Ishikawa (cell line): ENCODE measurements around the gene AGAP2.

Experiments used
- CEBPB ChIP-seq: IDR thresholded peaks from 2 replicates; pipeline ENCODE4 v1.6.1; 2012
- CREB1 ChIP-seq: IDR thresholded peaks from 2 replicates; pipeline ENCODE4 v1.6.1; 2012; ENCODE audit warnings: low read depth
- EGR1 ChIP-seq: IDR thresholded peaks from 2 replicates; pipeline ENCODE4 v1.6.1; 2012
- EP300 ChIP-seq: IDR thresholded peaks from 2 replicates; pipeline ENCODE4 v1.6.1; 2012; ENCODE audit warnings: borderline replicate concordance
- FOXM1 ChIP-seq: IDR thresholded peaks from 2 replicates; pipeline ENCODE4 v1.6.1; 2012; ENCODE audit warnings: low read depth, borderline replicate concordance
- MAX ChIP-seq: IDR thresholded peaks from 2 replicates; pipeline ENCODE4 v1.6.1; 2012
- NFIC ChIP-seq: IDR thresholded peaks from 2 replicates; pipeline ENCODE4 v1.6.1; 2012
- RAD21 ChIP-seq: IDR thresholded peaks from 2 replicates; pipeline ENCODE4 v1.6.1; 2012; ENCODE audit warnings: low read depth
- TAF1 ChIP-seq: IDR thresholded peaks from 2 replicates; pipeline ENCODE4 v1.6.1; 2012; ENCODE audit warnings: low read depth, mild to moderate bottlenecking
- TCF12 ChIP-seq: IDR thresholded peaks from 2 replicates; pipeline ENCODE4 v1.6.1; 2012; ENCODE audit warnings: low read depth
- TEAD4 ChIP-seq: IDR thresholded peaks from 2 replicates; pipeline ENCODE4 v1.6.1; 2012
- YY1 ChIP-seq: IDR thresholded peaks from 2 replicates; pipeline ENCODE4 v1.6.1; 2012; ENCODE audit warnings: low read depth
- ZBTB7A ChIP-seq: IDR thresholded peaks from 2 replicates; pipeline ENCODE4 v1.6.1; 2012; ENCODE audit warnings: low read depth
- TF ChIP-seq, protein P1 (sequence below): IDR thresholded peaks from 2 replicates; pipeline ENCODE4 v1.6.1; 2012
- TF ChIP-seq, protein P2 (sequence below): IDR thresholded peaks from 2 replicates; pipeline ENCODE4 v1.6.1; 2012; ENCODE audit warnings: low read depth, mild to moderate bottlenecking

Gene AGAP2

GRCh38 chr12:57738661-57739237 is at the start of gene AGAP2:
Gene AGAP2, minus strand, starts transcription at chr12:57738742. Its CDS starts 496 bp downstream, at chr12:57738246.
- TF ChIP-seq MAX, result no peak
- peak; percentile 59 for TF ChIP-seq YY1

DNA sequence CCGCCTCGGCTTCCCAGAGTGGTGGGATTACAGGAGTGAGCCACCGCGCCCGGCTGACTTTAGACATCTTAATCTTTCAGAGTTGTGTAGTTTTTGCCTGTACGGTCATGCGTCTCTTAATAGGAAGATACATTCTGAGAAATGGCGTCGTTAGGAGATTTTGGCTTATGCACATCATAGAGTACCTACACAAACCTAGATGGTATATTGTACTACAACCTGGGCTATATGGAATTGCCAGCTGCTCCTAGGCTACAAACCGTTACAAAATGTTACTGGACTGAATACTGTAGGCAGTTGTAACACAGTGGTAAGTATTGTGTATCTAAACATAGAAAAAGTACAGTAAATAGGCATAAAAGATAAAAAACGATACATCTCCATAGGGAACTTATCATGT is 45.3 kb upstream of the AGAP2 start:
- TF ChIP-seq MAX (no peak), NFIC (no peak), TEAD4 (no peak), CREB1 (no peak), FOXM1 (no peak), EGR1 (no peak), YY1 (no peak), ZBTB7A (no peak), TCF12 (no peak), CEBPB (no peak), TAF1 (no peak), EP300 (no peak), RAD21 (no peak)
- TF ChIP-seq, protein P1, sequence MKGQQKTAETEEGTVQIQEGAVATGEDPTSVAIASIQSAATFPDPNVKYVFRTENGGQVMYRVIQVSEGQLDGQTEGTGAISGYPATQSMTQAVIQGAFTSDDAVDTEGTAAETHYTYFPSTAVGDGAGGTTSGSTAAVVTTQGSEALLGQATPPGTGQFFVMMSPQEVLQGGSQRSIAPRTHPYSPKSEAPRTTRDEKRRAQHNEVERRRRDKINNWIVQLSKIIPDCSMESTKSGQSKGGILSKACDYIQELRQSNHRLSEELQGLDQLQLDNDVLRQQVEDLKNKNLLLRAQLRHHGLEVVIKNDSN, result no peak
- TF ChIP-seq, protein P2, sequence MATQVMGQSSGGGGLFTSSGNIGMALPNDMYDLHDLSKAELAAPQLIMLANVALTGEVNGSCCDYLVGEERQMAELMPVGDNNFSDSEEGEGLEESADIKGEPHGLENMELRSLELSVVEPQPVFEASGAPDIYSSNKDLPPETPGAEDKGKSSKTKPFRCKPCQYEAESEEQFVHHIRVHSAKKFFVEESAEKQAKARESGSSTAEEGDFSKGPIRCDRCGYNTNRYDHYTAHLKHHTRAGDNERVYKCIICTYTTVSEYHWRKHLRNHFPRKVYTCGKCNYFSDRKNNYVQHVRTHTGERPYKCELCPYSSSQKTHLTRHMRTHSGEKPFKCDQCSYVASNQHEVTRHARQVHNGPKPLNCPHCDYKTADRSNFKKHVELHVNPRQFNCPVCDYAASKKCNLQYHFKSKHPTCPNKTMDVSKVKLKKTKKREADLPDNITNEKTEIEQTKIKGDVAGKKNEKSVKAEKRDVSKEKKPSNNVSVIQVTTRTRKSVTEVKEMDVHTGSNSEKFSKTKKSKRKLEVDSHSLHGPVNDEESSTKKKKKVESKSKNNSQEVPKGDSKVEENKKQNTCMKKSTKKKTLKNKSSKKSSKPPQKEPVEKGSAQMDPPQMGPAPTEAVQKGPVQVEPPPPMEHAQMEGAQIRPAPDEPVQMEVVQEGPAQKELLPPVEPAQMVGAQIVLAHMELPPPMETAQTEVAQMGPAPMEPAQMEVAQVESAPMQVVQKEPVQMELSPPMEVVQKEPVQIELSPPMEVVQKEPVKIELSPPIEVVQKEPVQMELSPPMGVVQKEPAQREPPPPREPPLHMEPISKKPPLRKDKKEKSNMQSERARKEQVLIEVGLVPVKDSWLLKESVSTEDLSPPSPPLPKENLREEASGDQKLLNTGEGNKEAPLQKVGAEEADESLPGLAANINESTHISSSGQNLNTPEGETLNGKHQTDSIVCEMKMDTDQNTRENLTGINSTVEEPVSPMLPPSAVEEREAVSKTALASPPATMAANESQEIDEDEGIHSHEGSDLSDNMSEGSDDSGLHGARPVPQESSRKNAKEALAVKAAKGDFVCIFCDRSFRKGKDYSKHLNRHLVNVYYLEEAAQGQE, result no peak

GRCh38 chr12:57783466-57783801 is 44.9 kb upstream of the AGAP2 start:
- TF ChIP-seq ZBTB7A, result no peak
- TF ChIP-seq, protein P2, result no peak

- TF ChIP-seq YY1, result peak; percentile 83; the same call in 1 of the 2 replicates
- TF ChIP-seq EP300, result peak; percentile 51; the same call in 1 of the 2 replicates
- TF ChIP-seq TAF1, result peak; percentile 96
- peak; percentile 89 for TF ChIP-seq CREB1
- no peak; the same call in 1 of the 2 replicates for TF ChIP-seq FOXM1
- TF ChIP-seq MAX, result peak; percentile 96
- peak; percentile 86 for TF ChIP-seq TCF12
- peak; percentile 45; the same call in 1 of the 2 replicates for TF ChIP-seq RAD21
- peak; percentile 51; the same call in 1 of the 2 replicates for TF ChIP-seq NFIC
- TF ChIP-seq, protein P1, result peak; percentile 55
- TF ChIP-seq EGR1, result no peak
- TF ChIP-seq, protein P2, result 0 out of 2 replicates have a peak, but pooled peaks have one; percentile 12
- peak; percentile 73 for TF ChIP-seq TEAD4
- no peak for TF ChIP-seq ZBTB7A
- peak; percentile 91 for TF ChIP-seq CEBPB
Measured at GRCh38 chr12:57782608-57783465, 44.3 kb upstream of the AGAP2 start, which contains the start of gene TSFM. Gene TSFM, plus strand, starts transcription at chr12:57782787. Its CDS starts 15 bp downstream, at chr12:57782802.
